ENCODE data around the gene TMEM208. TPM values are rescaled to one million over a fixed set of nuclear protein-coding genes. Genes with fewer than 3 reads are reported as not detected.

TMEM208 gene
- polyA plus RNA-seq, 3 donors: 45.4 to 130 (median 117) TPM

- peaks cover 8 to 15% of the 10 kb centered on the region in 2 donors for H3K36me3 Mint-ChIP-seq
- 97% methylated on average over 25 of the region's 25 CpGs for WGBS (ENCODE audit: insufficient coverage)
These were observed 16.6 kb upstream of the TMEM208 start for GRCh38 chr16:67210069-67210937.

GRCh38 chr16:67211674-67212073 lies 15.3 kb upstream of the TMEM208 start:
- no peak overlapping the region for H3K4me3 Mint-ChIP-seq
- intact Hi-C loops (cut with micrococcal nuclease): no loop called here
- Histone ChIP-seq H3K9ac (ENCODE audit: insufficient read depth, low read length, poor library complexity, severe bottlenecking) (no peak overlapping the region), H3K36me3 (replicated peaks in 1 of 2; ENCODE audit: control insufficient read depth in 1 of 2, insufficient read depth in 2 of 2, low read length in 2 of 2) (peaks cover 0 to 2% of the 10 kb centered on the region in 2 donors), H3K27me3 (ENCODE audit: control insufficient read depth in 2 of 2, insufficient read depth in 2 of 2, low read length in 2 of 2) (no peaks in the 10 kb centered on the region), H2AFZ (ENCODE audit: insufficient read depth, low read depth, low read length, poor library complexity, severe bottlenecking) (no peak overlapping the region), H3K27ac (ENCODE audit: low read depth in 1 of 2, low read length in 2 of 2) (no peak overlapping the region), H3K4me1 (ENCODE audit: control insufficient read depth in 1 of 2, insufficient read depth in 2 of 2, low read length in 2 of 2) (peaks cover 6% of the 10 kb centered on the region in 2 donors), H4K20me1 (ENCODE audit: insufficient read depth, low read length) (no peaks in the 10 kb centered on the region), H3K4me3 (replicated peaks in 1 of 3; ENCODE audit: low read depth in 2 of 3, low read length in 3 of 3) (no peak overlapping the region), H3K4me2 (replicated peaks; ENCODE audit: extremely low read depth, low read length, poor library complexity, severe bottlenecking) (no peak overlapping the region), H3K9me3 (replicated peaks in 1 of 2; ENCODE audit: control insufficient read depth in 1 of 2, insufficient read depth in 1 of 2, low read length in 2 of 2) (no peaks in the 10 kb centered on the region), H3K79me2 (ENCODE audit: insufficient read depth, low read length) (no peaks in the 10 kb centered on the region)
- no peak for DNase-seq
- H3K9me3 Mint-ChIP-seq: peaks cover 0 to 2% (median 0%) of the 10 kb centered on the region in 7 donors
- TF ChIP-seq CTCF (IDR thresholded peaks at IDR 0.05): no peak
- peaks cover 6 to 7% of the 10 kb centered on the region in 2 donors for H3K36me3 Mint-ChIP-seq
- peaks cover 0 to 7% (median 7%) of the 10 kb centered on the region in 3 donors for H3K27me3 Mint-ChIP-seq (ENCODE audit: low read depth in 3 of 3)
- H3K4me1 Mint-ChIP-seq: peaks cover 19% of the 10 kb centered on the region
- no peak overlapping the region for H3K27ac Mint-ChIP-seq
- 96% methylated on average over 7 of the region's 7 CpGs for WGBS (ENCODE audit: insufficient coverage)

More at GRCh38 chr16:67210069-67210937, 16.6 kb upstream of the TMEM208 start:
- no peaks in the 10 kb centered on the region for H4K20me1 ChIP-seq (ENCODE audit: insufficient read depth, low read length)
- no peak for DNase-seq
- no peaks in the 10 kb centered on the region for H3K4me1 ChIP-seq (ENCODE audit: control insufficient read depth in 1 of 2, insufficient read depth in 2 of 2, low read length in 2 of 2)
- H3K4me3 ChIP-seq (replicated peaks in 1 of 3; ENCODE audit: low read depth in 2 of 3, low read length in 3 of 3): no peak overlapping the region
- H3K4me2 ChIP-seq (replicated peaks; ENCODE audit: extremely low read depth, low read length, poor library complexity, severe bottlenecking): no peak overlapping the region
- no peak overlapping the region for H2AFZ ChIP-seq (ENCODE audit: insufficient read depth, low read depth, low read length, poor library complexity, severe bottlenecking)
- no peak for TF ChIP-seq CTCF (IDR thresholded peaks at IDR 0.05)
- H3K9me3 Mint-ChIP-seq: peaks cover 0 to 2% (median 0%) of the 10 kb centered on the region in 7 donors
- no peak overlapping the region for H3K9ac ChIP-seq (ENCODE audit: insufficient read depth, low read length, poor library complexity, severe bottlenecking)
- no peaks in the 10 kb centered on the region for H3K79me2 ChIP-seq (ENCODE audit: insufficient read depth, low read length)
- H3K9me3 ChIP-seq (replicated peaks in 1 of 2; ENCODE audit: control insufficient read depth in 1 of 2, insufficient read depth in 1 of 2, low read length in 2 of 2): no peaks in the 10 kb centered on the region
- H3K4me1 Mint-ChIP-seq: peaks cover 6% of the 10 kb centered on the region
- no peak overlapping the region for H3K4me3 Mint-ChIP-seq
- H3K27ac Mint-ChIP-seq: peak overlapping the region in 1 of 7 donors; percentile 41
- intact Hi-C loops (cut with micrococcal nuclease): no loop called here
- H3K27me3 Mint-ChIP-seq (ENCODE audit: low read depth in 3 of 3): peaks cover 0 to 7% (median 5%) of the 10 kb centered on the region in 3 donors
- H3K27ac ChIP-seq (ENCODE audit: low read depth in 1 of 2, low read length in 2 of 2): no peak overlapping the region
- no peaks in the 10 kb centered on the region for H3K27me3 ChIP-seq (ENCODE audit: control insufficient read depth in 2 of 2, insufficient read depth in 2 of 2, low read length in 2 of 2)
- H3K36me3 ChIP-seq (replicated peaks in 1 of 2; ENCODE audit: control insufficient read depth in 1 of 2, insufficient read depth in 2 of 2, low read length in 2 of 2): peaks cover 6 to 12% of the 10 kb centered on the region in 2 donors

Data from CD14-positive monocyte (primary cell).